PC-9 (cell line): ENCODE measurements around the gene GSG1L2. TPM values are rescaled to one million over a fixed set of nuclear protein-coding genes. Genes with fewer than 3 reads are reported as not detected.

Experiments
- BruUV-seq: library from RNA; stranded (reverse); fragments of 400-500 nt; replicated peaks from 2 replicates; lab custom pipeline; 2021; lab: Mats Ljungman, UMichigan
- CTCF ChIA-PET: fragments of 300-600 bp; sonication (Branson Sonifier 250); formaldehyde crosslinking; loops from one replicate; lab custom pipeline; 2022; ENCODE audit warnings: antibody characterized with exemption; lab: Charles Lee
- POLR2A ChIA-PET: fragments of 300-600 bp; sonication (Branson Sonifier 250); formaldehyde crosslinking; loops from one replicate; lab custom pipeline; 2022; ENCODE audit warnings: antibody characterized with exemption; ENCODE audit not compliant: unreplicated experiment; lab: Charles Lee
- DNase-seq, 2 experiments: peaks; one replicate each; pipeline versions ENCODE4 v3.0.0 to v3.0.0-alpha.2; 2015 to 2022; ENCODE audit warnings: mixed read lengths in 1 of 2
- H2AFZ ChIP-seq: fragments of 200-600 bp; sonication (generic); 2 replicates; pipeline ENCODE4 v1.8.1; 2017; ENCODE audit warnings: antibody characterized with exemption
- H3F3A ChIP-seq: fragments of 200-600 bp; sonication (generic); 2 replicates; pipeline ENCODE4 v1.8.1; 2017; ENCODE audit warnings: antibody characterized with exemption, mild to moderate bottlenecking, low read depth; ENCODE audit not compliant: insufficient read depth
- H3K27ac ChIP-seq: fragments of 200-600 bp; sonication (generic); 2 replicates; pipeline ENCODE4 v1.6.1; 2016; ENCODE audit warnings: mixed run types
- H3K27me3 ChIP-seq: fragments of 200-600 bp; sonication (generic); 2 replicates; pipeline ENCODE4 v1.6.1; 2016; ENCODE audit warnings: low read depth, mixed run types; ENCODE audit not compliant: insufficient read depth
- H3K36me3 ChIP-seq: fragments of 200-600 bp; sonication (generic); 2 replicates; pipeline ENCODE4 v1.6.1; 2016; ENCODE audit warnings: low read depth, mixed run types
- H3K4me1 ChIP-seq: fragments of 200-600 bp; sonication (generic); replicated peaks from 2 replicates; pipeline ENCODE4 v1.6.1; 2016; ENCODE audit warnings: mixed run types; ENCODE audit not compliant: insufficient read depth
- H3K4me2 ChIP-seq: fragments of 200-600 bp; sonication (generic); 2 replicates; pipeline ENCODE4 v1.6.1; 2017; ENCODE audit warnings: mixed run types
- H3K4me3 ChIP-seq: fragments of 200-600 bp; sonication (generic); 2 replicates; pipeline ENCODE4 v1.6.1; 2016; ENCODE audit warnings: mixed run types
- H3K79me2 ChIP-seq: fragments of 200-600 bp; sonication (generic); 2 replicates; pipeline ENCODE4 v1.6.1; 2017; ENCODE audit warnings: low read depth, mixed run types
- H3K9me2 ChIP-seq: fragments of 200-600 bp; sonication (generic); 2 replicates; pipeline ENCODE4 v1.8.1; 2017; ENCODE audit warnings: mild to moderate bottlenecking; ENCODE audit not compliant: insufficient read depth
- H3K9me3 ChIP-seq: fragments of 200-600 bp; sonication (generic); 2 replicates; pipeline ENCODE4 v1.8.1; 2016; ENCODE audit warnings: low read depth; ENCODE audit not compliant: insufficient read depth
- H4K20me1 ChIP-seq: fragments of 200-600 bp; sonication (generic); 2 replicates; pipeline ENCODE4 v1.8.1; 2017; ENCODE audit not compliant: insufficient read depth
- EZH2 ChIP-seq: fragments of 200-600 bp; sonication (generic); IDR thresholded peaks from 2 replicates; pipeline ENCODE4 v1.8.0; 2017; ENCODE audit warnings: antibody characterized with exemption, low read depth
- intact Hi-C: fragments of 100-400 bp; cut with micrococcal nuclease; formaldehyde crosslinking; loops from one replicate; pipeline ENCODE4 v1.10.0; 2022; ENCODE audit not compliant: unreplicated experiment
- total RNA-seq: library from RNA; stranded (reverse); gene quantifications from 2 replicates; pipeline ENCODE4 v1.2.3, GENCODE V29; 2021
- TF ChIP-seq, protein P1 (sequence below): fragments of 200-600 bp; sonication (generic); conservative IDR thresholded peaks from 2 replicates; pipeline ENCODE4 v1.6.1; 2017; ENCODE audit warnings: mixed run types, antibody characterized with exemption, mild to moderate bottlenecking, moderate library complexity

GSG1L2 gene
- total RNA-seq, 1 experiment from 2014 or later: not detected

DNA sequence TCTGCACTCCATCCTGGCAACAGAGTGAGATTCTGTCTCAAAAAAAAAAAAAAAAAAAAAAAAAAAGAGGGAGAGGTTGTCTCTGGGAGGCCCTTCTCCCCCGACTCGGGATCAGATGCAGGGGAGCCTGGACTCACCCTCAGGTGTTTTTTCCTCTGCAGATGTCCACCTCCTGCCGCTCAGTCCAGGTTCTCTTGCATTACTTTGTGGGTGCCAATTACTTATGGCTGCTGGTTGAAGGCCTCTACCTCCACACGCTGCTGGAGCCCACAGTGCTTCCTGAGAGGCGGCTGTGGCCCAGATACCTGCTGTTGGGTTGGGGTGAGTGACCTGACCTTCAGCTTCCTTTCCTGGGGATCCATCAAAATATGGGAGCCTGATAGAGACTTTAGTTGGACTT is 37.9 kb upstream of the GSG1L2 start:
- H3K27me3 ChIP-seq: no peaks in the 10 kb centered on the region
- intact Hi-C loops: no loop called here
- no peaks in the 10 kb centered on the region for H3K4me1 ChIP-seq
- no peaks in the 10 kb centered on the region for H3K9me2 ChIP-seq
- no peaks in the 10 kb centered on the region for H3K36me3 ChIP-seq
- no peak overlapping the region for H3K4me2 ChIP-seq
- H3K9me3 ChIP-seq: no peaks in the 10 kb centered on the region
- H2AFZ ChIP-seq: no peak overlapping the region
- H3K79me2 ChIP-seq: no peaks in the 10 kb centered on the region
- no peak overlapping the region for H3K27ac ChIP-seq
- POLR2A ChIA-PET: no interaction called here
- BruUV-seq: no TSS peak
- DNase-seq: no peak
- no peaks in the 10 kb centered on the region for H3F3A ChIP-seq
- no peaks in the 10 kb centered on the region for H4K20me1 ChIP-seq
- TF ChIP-seq EZH2: no peak
- TF ChIP-seq, protein P1, sequence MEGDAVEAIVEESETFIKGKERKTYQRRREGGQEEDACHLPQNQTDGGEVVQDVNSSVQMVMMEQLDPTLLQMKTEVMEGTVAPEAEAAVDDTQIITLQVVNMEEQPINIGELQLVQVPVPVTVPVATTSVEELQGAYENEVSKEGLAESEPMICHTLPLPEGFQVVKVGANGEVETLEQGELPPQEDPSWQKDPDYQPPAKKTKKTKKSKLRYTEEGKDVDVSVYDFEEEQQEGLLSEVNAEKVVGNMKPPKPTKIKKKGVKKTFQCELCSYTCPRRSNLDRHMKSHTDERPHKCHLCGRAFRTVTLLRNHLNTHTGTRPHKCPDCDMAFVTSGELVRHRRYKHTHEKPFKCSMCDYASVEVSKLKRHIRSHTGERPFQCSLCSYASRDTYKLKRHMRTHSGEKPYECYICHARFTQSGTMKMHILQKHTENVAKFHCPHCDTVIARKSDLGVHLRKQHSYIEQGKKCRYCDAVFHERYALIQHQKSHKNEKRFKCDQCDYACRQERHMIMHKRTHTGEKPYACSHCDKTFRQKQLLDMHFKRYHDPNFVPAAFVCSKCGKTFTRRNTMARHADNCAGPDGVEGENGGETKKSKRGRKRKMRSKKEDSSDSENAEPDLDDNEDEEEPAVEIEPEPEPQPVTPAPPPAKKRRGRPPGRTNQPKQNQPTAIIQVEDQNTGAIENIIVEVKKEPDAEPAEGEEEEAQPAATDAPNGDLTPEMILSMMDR: no peak
- CTCF ChIA-PET: interaction anchor here (0.7 kb wide), 1 partner anchor 515 kb away, joined by 3 read pairs; no protein-coding TSS in a partner anchor
- H3K4me3 ChIP-seq: no peak overlapping the region

DNA sequence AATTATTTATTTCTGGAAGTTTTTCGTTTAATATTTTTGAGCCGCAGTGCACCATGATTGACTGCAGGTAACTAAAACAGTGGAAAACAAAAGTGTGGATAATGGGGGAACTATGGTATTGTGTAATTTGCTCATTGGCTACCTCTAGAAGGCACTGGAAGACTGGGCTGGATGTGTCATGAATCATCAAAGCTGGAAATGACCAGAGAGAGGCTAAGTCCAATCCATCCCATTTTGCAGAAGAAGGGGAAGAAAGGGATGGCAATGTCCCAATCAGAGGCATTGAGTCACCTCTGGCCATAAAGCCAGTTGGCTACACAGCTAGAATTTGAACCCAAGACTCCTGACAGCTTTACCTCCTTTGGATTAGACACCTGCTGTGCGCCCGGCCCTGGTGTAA is 33.2 kb upstream of the GSG1L2 start:
- H3K27me3 ChIP-seq: no peaks in the 10 kb centered on the region
- no peaks in the 10 kb centered on the region for H4K20me1 ChIP-seq
- no TSS peak for BruUV-seq
- no peaks in the 10 kb centered on the region for H3K4me1 ChIP-seq
- H3K4me2 ChIP-seq: no peak overlapping the region
- no peaks in the 10 kb centered on the region for H3K9me3 ChIP-seq
- POLR2A ChIA-PET: no interaction called here
- CTCF ChIA-PET: no interaction called here
- TF ChIP-seq, protein P1: no peak
- TF ChIP-seq EZH2: no peak
- H3K9me2 ChIP-seq: no peaks in the 10 kb centered on the region
- no peaks in the 10 kb centered on the region for H3K36me3 ChIP-seq
- H3F3A ChIP-seq: no peaks in the 10 kb centered on the region
- H3K79me2 ChIP-seq: no peaks in the 10 kb centered on the region
- no peak overlapping the region for H3K27ac ChIP-seq
- intact Hi-C loops: no loop called here
- no peak for DNase-seq
- no peak overlapping the region for H2AFZ ChIP-seq
- no peak overlapping the region for H3K4me3 ChIP-seq

DNA sequence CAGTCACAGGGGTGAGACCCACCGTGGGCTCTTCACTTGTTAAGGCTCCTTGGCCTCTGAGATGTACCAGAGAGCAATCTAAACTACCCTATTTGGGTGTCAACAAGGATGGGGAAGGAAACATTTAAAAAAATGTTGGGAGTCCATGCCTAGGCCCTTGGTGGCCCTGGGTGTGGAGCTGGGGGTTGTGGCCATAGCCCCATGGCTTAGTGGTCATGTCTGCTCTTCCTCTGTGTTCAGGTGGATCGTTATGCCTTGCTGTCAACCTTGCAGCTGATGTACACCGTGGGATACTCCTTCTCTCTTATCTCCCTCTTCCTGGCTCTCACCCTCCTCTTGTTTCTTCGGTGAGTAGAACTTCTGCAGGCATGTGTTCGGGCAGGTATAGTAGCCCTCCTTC is 32.4 kb upstream of the GSG1L2 start:
- H3K79me2 ChIP-seq: no peaks in the 10 kb centered on the region
- H3K9me2 ChIP-seq: no peaks in the 10 kb centered on the region
- H3K4me1 ChIP-seq: no peaks in the 10 kb centered on the region
- no peaks in the 10 kb centered on the region for H3K9me3 ChIP-seq
- TF ChIP-seq, protein P1: no peak
- no peak for TF ChIP-seq EZH2
- no peak overlapping the region for H3K4me2 ChIP-seq
- H2AFZ ChIP-seq: no peak overlapping the region
- no peaks in the 10 kb centered on the region for H3K27me3 ChIP-seq
- no peaks in the 10 kb centered on the region for H3F3A ChIP-seq
- no peak for DNase-seq
- no peaks in the 10 kb centered on the region for H4K20me1 ChIP-seq
- CTCF ChIA-PET: no interaction called here
- H3K27ac ChIP-seq: no peak overlapping the region
- intact Hi-C loops: no loop called here
- no peak overlapping the region for H3K4me3 ChIP-seq
- no TSS peak for BruUV-seq
- POLR2A ChIA-PET: no interaction called here
- no peaks in the 10 kb centered on the region for H3K36me3 ChIP-seq
